ENCODE data around the gene TAC4. TPM values are rescaled to one million over a fixed set of nuclear protein-coding genes. Genes with fewer than 3 reads are reported as not detected.
A peak's percentile ranks its signal among the peaks of the same experiment; 100 is the strongest.

The TAC4 gene
- total and polyA plus RNA-seq, 3 experiments from 2014 or later: not detected

DNA sequence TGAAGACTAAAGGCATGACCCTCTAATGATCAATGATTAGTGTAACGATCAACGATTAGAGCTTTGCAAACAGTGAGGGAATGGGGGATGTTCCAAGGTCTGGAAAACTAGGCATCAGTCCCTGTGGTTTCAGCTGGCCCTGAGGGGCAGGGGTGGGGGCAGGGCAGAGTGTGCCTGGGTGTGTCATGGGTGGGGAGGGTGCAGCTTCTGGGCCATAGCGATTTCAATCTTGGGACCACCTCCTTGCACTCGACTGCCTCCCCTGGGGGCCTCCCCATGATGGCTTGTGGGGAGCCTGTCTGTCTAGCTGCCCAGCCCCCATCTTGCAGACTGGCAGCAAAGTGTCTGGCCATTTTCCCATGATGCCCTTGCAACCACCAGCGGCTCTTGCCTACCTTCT is 8.4 kb downstream of the TAC4 start:
- no peaks in the 10 kb centered on the region for H3K4me1 ChIP-seq (ENCODE audit: insufficient read depth, low read length)
- no peaks in the 10 kb centered on the region for H3K9me3 ChIP-seq (ENCODE audit: low read length)
- H3K27me3 Mint-ChIP-seq: no peaks in the 10 kb centered on the region
- H3K36me3 ChIP-seq (ENCODE audit: insufficient read depth, low read length): no peaks in the 10 kb centered on the region
- ChIA-PET CTCF (no interaction called here), POLR2A (no interaction called here)
- DNase-seq: peak in 1 of 5 donors; percentile 39
- no peaks in the 10 kb centered on the region for H3K9me3 Mint-ChIP-seq
- H3K36me3 Mint-ChIP-seq: peaks cover 0 to 47% (median 5%) of the 10 kb centered on the region in 3 donors
- peaks cover 5 to 10% (median 6%) of the 10 kb centered on the region in 3 donors for H3K4me1 Mint-ChIP-seq
- H3K4me3 ChIP-seq (ENCODE audit: low read length): no peak overlapping the region
- H3K27ac Mint-ChIP-seq: no peak overlapping the region
- H3K4me3 Mint-ChIP-seq: no peak overlapping the region
- no peak overlapping the region for H3K27ac ChIP-seq (ENCODE audit: low read depth, low read length)
- no peaks in the 10 kb centered on the region for H3K27me3 ChIP-seq (ENCODE audit: insufficient read depth, low read length, poor library complexity, severe bottlenecking)

DNA sequence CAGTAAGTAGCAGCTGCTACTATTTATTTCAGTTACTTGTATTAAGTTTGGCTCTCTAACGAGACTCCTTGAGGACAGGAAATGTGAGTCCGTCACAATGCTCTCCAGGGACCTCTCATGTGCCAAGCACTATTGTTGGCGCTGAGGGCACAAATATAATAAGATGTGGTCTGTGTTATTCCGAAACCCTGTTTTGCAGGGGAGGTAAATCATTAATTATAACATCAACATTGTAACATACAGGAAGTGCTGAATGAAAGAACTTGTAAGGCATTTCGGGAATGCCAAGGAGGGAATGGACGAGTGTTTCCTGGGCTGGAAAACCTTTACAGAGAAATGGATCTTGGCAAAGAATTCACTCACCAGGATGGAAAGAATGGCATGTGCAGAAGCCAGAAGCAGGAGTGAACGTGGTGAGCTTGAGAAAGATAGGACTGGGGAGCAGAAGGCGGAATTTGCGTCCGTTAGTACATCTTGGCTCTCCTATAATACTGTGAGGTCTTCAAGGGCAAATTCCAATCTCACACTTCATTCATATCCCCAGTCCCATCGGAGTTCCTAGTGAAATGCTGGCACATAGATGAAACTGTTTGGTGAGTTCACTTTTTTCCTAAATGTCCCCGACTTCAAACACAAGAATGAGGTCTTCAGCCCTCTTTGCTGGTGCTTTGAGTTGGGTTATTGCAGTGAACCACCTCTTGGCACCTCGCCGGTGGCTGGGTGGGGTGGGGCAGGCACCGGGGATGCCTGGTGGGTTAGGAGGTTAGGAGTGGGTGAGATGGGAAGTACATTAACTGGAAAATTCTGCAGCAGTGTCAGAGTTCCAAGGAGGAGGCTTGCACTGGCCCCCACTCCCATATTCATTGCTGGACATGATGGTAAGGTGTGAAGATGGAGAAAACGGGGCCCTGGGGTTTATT is 11.5 kb downstream of the TAC4 start:
- CTCF ChIA-PET: interaction anchor here (1.2 kb wide), 1 partner anchor 9 kb away, joined by 3 read pairs; no protein-coding TSS in a partner anchor
- peaks cover 0 to 6% (median 2%) of the 10 kb centered on the region in 3 donors for H3K4me1 Mint-ChIP-seq

DNA sequence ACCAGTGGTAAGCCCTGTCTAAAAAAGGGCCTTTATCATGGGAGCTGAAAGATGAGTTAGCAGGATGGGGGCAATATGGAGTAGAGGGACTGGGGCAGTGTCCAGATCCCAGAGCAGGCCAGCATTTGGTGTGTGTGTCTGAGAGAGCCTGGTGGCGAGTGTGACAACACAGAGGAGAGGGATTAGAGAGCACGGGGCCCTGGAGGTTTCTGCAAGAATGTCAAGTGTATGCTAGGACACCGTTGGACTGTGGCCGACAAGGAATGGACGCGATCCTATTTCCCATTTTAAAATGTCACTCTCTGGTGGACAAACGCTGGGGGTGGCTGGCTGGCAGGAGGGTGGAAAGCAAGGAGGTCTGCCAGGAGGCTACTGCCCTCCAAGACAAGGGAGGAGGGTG is 12.4 kb downstream of the TAC4 start:
- ChIA-PET CTCF (no interaction called here), POLR2A (no interaction called here)
- Histone ChIP-seq H3K4me3 (ENCODE audit: low read length) (no peak overlapping the region), H3K4me1 (ENCODE audit: insufficient read depth, low read length) (no peaks in the 10 kb centered on the region), H3K27ac (ENCODE audit: low read depth, low read length) (no peak overlapping the region), H3K36me3 (ENCODE audit: insufficient read depth, low read length) (peaks cover 19% of the 10 kb centered on the region), H3K9me3 (ENCODE audit: low read length) (no peaks in the 10 kb centered on the region), H3K27me3 (ENCODE audit: insufficient read depth, low read length, poor library complexity, severe bottlenecking) (no peaks in the 10 kb centered on the region)
- Mint-ChIP-seq H3K27me3 (no peaks in the 10 kb centered on the region), H3K4me3 (no peak overlapping the region), H3K27ac (peak overlapping the region in 4 of 8 donors; percentile 3 to 47 (median 40)), H3K4me1 (peaks cover 0 to 6% (median 2%) of the 10 kb centered on the region in 3 donors), H3K36me3 (peaks cover 0 to 67% (median 7%) of the 10 kb centered on the region in 3 donors), H3K9me3 (no peaks in the 10 kb centered on the region)
- no peak for DNase-seq

More for the DNA sequence above, 11.5 kb downstream of the TAC4 start:
- H3K4me1 ChIP-seq (ENCODE audit: insufficient read depth, low read length): no peaks in the 10 kb centered on the region
- H3K4me3 Mint-ChIP-seq: no peak overlapping the region
- no peaks in the 10 kb centered on the region for H3K27me3 ChIP-seq (ENCODE audit: insufficient read depth, low read length, poor library complexity, severe bottlenecking)
- no peak overlapping the region for H3K4me3 ChIP-seq (ENCODE audit: low read length)
- H3K9me3 ChIP-seq (ENCODE audit: low read length): no peaks in the 10 kb centered on the region
- peaks cover 18% of the 10 kb centered on the region for H3K36me3 ChIP-seq (ENCODE audit: insufficient read depth, low read length)
- H3K27ac Mint-ChIP-seq: peak overlapping the region in 4 of 8 donors; percentile 3 to 63 (median 24)
- H3K36me3 Mint-ChIP-seq: peaks cover 0 to 62% (median 7%) of the 10 kb centered on the region in 3 donors
- H3K27me3 Mint-ChIP-seq: no peaks in the 10 kb centered on the region
- no peak for DNase-seq
- POLR2A ChIA-PET: no interaction called here
- no peaks in the 10 kb centered on the region for H3K9me3 Mint-ChIP-seq
- no peak overlapping the region for H3K27ac ChIP-seq (ENCODE audit: low read depth, low read length)

DNA sequence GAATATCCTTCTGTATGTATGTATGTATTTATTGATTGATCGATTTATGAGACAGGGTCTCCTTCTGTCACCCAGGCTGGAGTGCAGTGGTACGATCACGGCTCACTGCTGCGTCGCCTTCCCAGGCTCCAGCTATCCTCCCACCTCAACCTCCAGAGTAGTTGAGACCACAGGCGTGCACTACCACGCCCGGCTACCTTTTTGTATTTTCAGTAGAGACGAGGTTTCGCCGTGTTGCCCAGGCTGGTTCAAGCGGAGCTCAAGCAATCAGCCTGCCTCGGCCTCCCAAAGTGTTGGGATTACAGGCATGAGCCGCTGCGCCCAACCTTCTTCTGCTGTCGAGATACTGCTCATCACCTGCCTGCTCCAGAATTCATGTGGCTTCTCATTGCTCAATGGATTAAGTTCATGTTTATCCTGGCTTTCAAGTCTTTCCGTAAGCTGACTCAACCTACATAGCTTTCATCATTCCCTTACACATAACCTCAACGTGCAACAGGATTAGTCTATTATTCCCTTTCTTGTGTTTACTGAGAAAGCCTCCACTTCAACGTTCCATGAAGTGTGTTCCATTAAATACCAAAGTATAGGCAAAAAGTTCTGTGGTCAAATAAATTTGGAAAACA is 13.6 kb downstream of the TAC4 start:
- H3K36me3 Mint-ChIP-seq: peaks cover 0 to 72% (median 9%) of the 10 kb centered on the region in 3 donors
- peaks cover 0 to 6% (median 2%) of the 10 kb centered on the region in 3 donors for H3K4me1 Mint-ChIP-seq
- H3K4me3 ChIP-seq (ENCODE audit: low read length): no peak overlapping the region
- H3K9me3 Mint-ChIP-seq: no peaks in the 10 kb centered on the region
- H3K27me3 Mint-ChIP-seq: no peaks in the 10 kb centered on the region
- no peaks in the 10 kb centered on the region for H3K4me1 ChIP-seq (ENCODE audit: insufficient read depth, low read length)
- H3K4me3 Mint-ChIP-seq: no peak overlapping the region
- H3K27ac ChIP-seq (ENCODE audit: low read depth, low read length): no peak overlapping the region
- H3K36me3 ChIP-seq (ENCODE audit: insufficient read depth, low read length): peaks cover 27% of the 10 kb centered on the region
- ChIA-PET POLR2A (no interaction called here), CTCF (no interaction called here)
- no peaks in the 10 kb centered on the region for H3K9me3 ChIP-seq (ENCODE audit: low read length)
- H3K27ac Mint-ChIP-seq: peak overlapping the region in 1 of 8 donors; percentile 27
- no peak for DNase-seq
- no peaks in the 10 kb centered on the region for H3K27me3 ChIP-seq (ENCODE audit: insufficient read depth, low read length, poor library complexity, severe bottlenecking)

DNA sequence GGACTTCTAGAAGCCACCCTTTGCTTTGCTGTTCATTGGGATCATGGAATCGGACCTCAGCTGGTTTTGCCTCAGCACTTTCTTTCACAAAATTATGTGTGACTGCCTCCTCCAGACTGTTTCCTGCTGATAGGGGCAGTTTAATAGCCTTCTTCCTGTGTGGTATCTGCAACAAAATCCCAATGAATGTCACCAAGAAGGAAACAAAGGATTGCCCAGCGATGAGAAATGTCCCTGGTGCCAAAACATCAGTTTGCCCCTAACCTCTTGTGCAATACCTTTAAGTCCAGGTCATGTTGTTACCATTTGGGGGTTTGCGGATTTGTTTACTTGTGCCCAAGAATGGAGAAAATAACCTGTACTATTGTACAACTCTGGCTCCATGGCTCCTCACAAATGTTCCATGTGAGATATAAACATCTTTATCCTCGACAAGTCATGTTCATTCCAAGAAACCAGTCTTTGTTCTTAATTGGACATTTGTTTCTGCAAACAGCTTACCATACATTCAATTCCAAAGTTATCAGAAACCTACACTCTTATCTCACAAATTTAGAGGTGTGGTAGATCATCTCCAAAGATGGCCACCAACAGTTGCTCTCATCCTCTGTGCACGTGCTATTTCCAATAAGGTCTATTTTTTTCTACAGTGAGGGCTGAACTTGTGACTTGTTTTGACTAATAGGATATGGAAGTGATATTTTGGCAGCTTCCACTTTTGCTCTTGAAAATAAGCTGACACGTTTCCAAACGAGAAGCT is 14.8 kb downstream of the TAC4 start:
- DNase-seq: no peak
- H3K36me3 ChIP-seq (ENCODE audit: insufficient read depth, low read length): peaks cover 29% of the 10 kb centered on the region
- ChIA-PET CTCF (interaction anchor here (1.0 to 1.1 kb wide), 2 partner anchors 11 to 263 kb away, joined by 3 to 4 read pairs; no protein-coding TSS in a partner anchor), POLR2A (no interaction called here)
- Mint-ChIP-seq H3K36me3 (peaks cover 0 to 77% (median 16%) of the 10 kb centered on the region in 3 donors), H3K27me3 (no peaks in the 10 kb centered on the region), H3K4me3 (no peak overlapping the region), H3K27ac (peak overlapping the region in 4 of 8 donors; percentile 21 to 56 (median 42)), H3K9me3 (no peaks in the 10 kb centered on the region), H3K4me1 (peaks cover 0 to 6% (median 0%) of the 10 kb centered on the region in 3 donors)
- H3K9me3 ChIP-seq (ENCODE audit: low read length): no peaks in the 10 kb centered on the region
- H3K27ac ChIP-seq (ENCODE audit: low read depth, low read length): no peak overlapping the region
- H3K4me3 ChIP-seq (ENCODE audit: low read length): no peak overlapping the region
- no peaks in the 10 kb centered on the region for H3K4me1 ChIP-seq (ENCODE audit: insufficient read depth, low read length)
- no peaks in the 10 kb centered on the region for H3K27me3 ChIP-seq (ENCODE audit: insufficient read depth, low read length, poor library complexity, severe bottlenecking)

DNA sequence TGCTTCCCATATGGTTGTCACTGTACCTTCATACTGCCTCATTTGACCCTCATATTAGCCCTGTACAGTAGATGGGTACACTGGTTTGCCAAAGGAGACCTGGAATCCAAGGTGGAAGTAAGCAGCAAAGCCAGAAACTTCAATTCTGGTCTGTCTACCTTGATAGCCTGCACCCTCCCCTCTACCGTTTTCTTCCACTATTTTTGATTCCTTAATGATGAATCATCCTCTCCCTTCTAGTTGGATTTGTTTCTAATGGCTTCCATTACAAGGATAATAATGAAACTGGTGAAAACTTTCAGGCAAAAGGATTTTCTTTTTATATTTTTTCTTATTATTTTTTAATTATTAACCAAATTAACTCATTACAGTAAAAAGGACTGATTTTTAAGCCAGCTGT is 17.3 kb downstream of the TAC4 start:
- DNase-seq: no peak
- Mint-ChIP-seq H3K36me3 (peaks cover 5 to 83% (median 24%) of the 10 kb centered on the region in 3 donors), H3K4me3 (no peak overlapping the region), H3K4me1 (peaks cover 0 to 2% (median 0%) of the 10 kb centered on the region in 3 donors), H3K27ac (peak overlapping the region in 2 of 8 donors; percentile 17 to 57), H3K9me3 (no peaks in the 10 kb centered on the region), H3K27me3 (no peaks in the 10 kb centered on the region)
- H3K4me3 ChIP-seq (ENCODE audit: low read length): no peak overlapping the region
- H3K27me3 ChIP-seq (ENCODE audit: insufficient read depth, low read length, poor library complexity, severe bottlenecking): no peaks in the 10 kb centered on the region
- H3K27ac ChIP-seq (ENCODE audit: low read depth, low read length): no peak overlapping the region
- ChIA-PET CTCF (no interaction called here), POLR2A (no interaction called here)
- H3K9me3 ChIP-seq (ENCODE audit: low read length): no peaks in the 10 kb centered on the region
- H3K36me3 ChIP-seq (ENCODE audit: insufficient read depth, low read length): peaks cover 42% of the 10 kb centered on the region
- H3K4me1 ChIP-seq (ENCODE audit: insufficient read depth, low read length): no peaks in the 10 kb centered on the region

DNA sequence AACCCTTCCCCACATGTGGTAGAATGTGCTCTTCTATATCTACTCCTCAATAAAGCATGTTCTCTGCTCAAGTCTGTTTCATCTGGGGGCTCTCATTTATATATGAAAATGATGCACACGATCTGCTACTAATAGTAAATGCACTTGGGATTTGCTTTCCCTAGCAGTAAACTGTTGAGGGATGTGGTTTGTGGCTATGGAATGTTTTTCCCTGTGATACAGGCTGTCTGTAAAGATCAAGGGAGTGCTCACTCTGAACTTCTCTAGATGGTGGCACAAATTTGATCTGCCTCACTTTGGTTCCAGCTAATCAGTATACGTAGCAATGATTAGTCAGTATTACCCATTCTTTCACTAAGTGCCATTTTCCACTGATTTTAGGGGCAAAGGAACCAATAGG is 18.8 kb downstream of the TAC4 start:
- Mint-ChIP-seq H3K9me3 (no peaks in the 10 kb centered on the region), H3K27ac (peak overlapping the region in 1 of 8 donors; percentile 77), H3K4me1 (peaks cover 0 to 2% (median 0%) of the 10 kb centered on the region in 3 donors), H3K4me3 (no peak overlapping the region), H3K36me3 (peaks cover 10 to 84% (median 30%) of the 10 kb centered on the region in 3 donors), H3K27me3 (no peaks in the 10 kb centered on the region)
- no peak for DNase-seq
- H3K9me3 ChIP-seq (ENCODE audit: low read length): no peaks in the 10 kb centered on the region
- peaks cover 51% of the 10 kb centered on the region for H3K36me3 ChIP-seq (ENCODE audit: insufficient read depth, low read length)
- POLR2A ChIA-PET: no interaction called here
- H3K27me3 ChIP-seq (ENCODE audit: insufficient read depth, low read length, poor library complexity, severe bottlenecking): no peaks in the 10 kb centered on the region
- no peak overlapping the region for H3K27ac ChIP-seq (ENCODE audit: low read depth, low read length)
- H3K4me3 ChIP-seq (ENCODE audit: low read length): no peak overlapping the region
- CTCF ChIA-PET: no interaction called here
- H3K4me1 ChIP-seq (ENCODE audit: insufficient read depth, low read length): no peaks in the 10 kb centered on the region

All from CD8-positive, alpha-beta memory T cell (primary cell).